Gastrocnemius medialis (tissue), 4 donors: ENCODE measurements around the gene VPS45. TPM values are rescaled to one million over a fixed set of nuclear protein-coding genes. Genes with fewer than 3 reads are reported as not detected.

ENCODE experiments used
- ATAC-seq, 2 donors: fragments of 150-250 bp; one replicate each; pipeline ENCODE4 v1.9.1; 2016
- DNase-seq, 2 donors: peaks; one replicate each; pipeline ENCODE4 v3.0.0-alpha.2; 2019
- H3K27ac ChIP-seq, 4 donors: fragments of 200-600 bp; sonication (generic); 1 replicate in 1 of 4; 2 replicates in 3 of 4; pipeline ENCODE4 v1.5.1; 2016 to 2018; ENCODE audit warnings: mild to moderate bottlenecking in 2 of 4, moderate library complexity in 1 of 4
- H3K27me3 ChIP-seq, 3 donors: fragments of 200-600 bp; sonication (generic) in 2 of 3; 1 replicate in 1 of 3; 2 replicates in 2 of 3; pipeline versions ENCODE4 v1.5.1 to v1.6.0; 2016 to 2019; ENCODE audit warnings: mild to moderate bottlenecking in 1 of 3, moderate library complexity in 1 of 3
- H3K36me3 ChIP-seq, 2 donors: fragments of 200-600 bp; sonication (generic) in 1 of 2; one replicate each; pipeline ENCODE4 v1.5.1; 2017 to 2018
- H3K4me1 ChIP-seq, 2 donors: fragments of 200-600 bp; sonication (generic) in 1 of 2; one replicate each; pipeline ENCODE4 v1.5.1; 2016 to 2017; ENCODE audit warnings: mild to moderate bottlenecking in 2 of 2
- H3K4me3 ChIP-seq, 4 donors: fragments of 200-600 bp; sonication (generic) in 3 of 4; 1 replicate in 1 of 4; 2 replicates in 3 of 4; pipeline ENCODE4 v1.5.1; 2016 to 2019; ENCODE audit warnings: mild to moderate bottlenecking in 2 of 4
- H3K9me3 ChIP-seq, 3 donors: fragments of 200-600 bp; sonication (generic) in 2 of 3; 1 replicate in 1 of 3; 2 replicates in 2 of 3; pipeline ENCODE4 v1.5.1; 2016 to 2019
- POLR2A ChIP-seq, 2 donors: fragments of 450-650 bp; IDR thresholded peaks; one replicate each; pipeline ENCODE4 v1.6.1; 2017; ENCODE audit warnings: antibody characterized with exemption in 2 of 2, mild to moderate bottlenecking in 2 of 2, moderate library complexity in 2 of 2
- in situ Hi-C, 4 donors: fragments of 200-750 bp; cut with MboI; loops; one replicate each; pipeline versions ENCODE4 v1.15.0 to v1.8.0; 2017; ENCODE audit warnings: low sequenced_read_pairs in 4 of 4
- intact Hi-C: fragments of 100-400 bp; cut with DNase I; formaldehyde crosslinking; loops from one replicate; pipeline ENCODE4 v1.15.1; 2023; ENCODE audit warnings: low total_unique reads
- total RNA-seq, 4 donors: library from RNA; depleted of rRNA; stranded (reverse); fragments of >200 nt; gene quantifications; one replicate each; pipeline versions ENCODE4 v1.1.0 to v1.2.3, GENCODE V29; 2016
- TF ChIP-seq, protein P1 (sequence below), 5 experiments: fragments of 450-650 bp in 3 of 5; fragments of 200-600 bp in 2 of 5; sonication (generic) in 2 of 5; IDR thresholded peaks in 4 of 5; conservative IDR thresholded peaks in 1 of 5; 1 replicate in 4 of 5; 2 replicates in 1 of 5; pipeline ENCODE4 v1.5.1; 2016 to 2019; ENCODE audit warnings: antibody characterized with exemption in 5 of 5, mild to moderate bottlenecking in 3 of 5, moderate library complexity in 3 of 5

Gene VPS45
- total RNA-seq, 4 donors from 2014 or later: 17.0 to 30.3 (median 24.7) TPM

DNA sequence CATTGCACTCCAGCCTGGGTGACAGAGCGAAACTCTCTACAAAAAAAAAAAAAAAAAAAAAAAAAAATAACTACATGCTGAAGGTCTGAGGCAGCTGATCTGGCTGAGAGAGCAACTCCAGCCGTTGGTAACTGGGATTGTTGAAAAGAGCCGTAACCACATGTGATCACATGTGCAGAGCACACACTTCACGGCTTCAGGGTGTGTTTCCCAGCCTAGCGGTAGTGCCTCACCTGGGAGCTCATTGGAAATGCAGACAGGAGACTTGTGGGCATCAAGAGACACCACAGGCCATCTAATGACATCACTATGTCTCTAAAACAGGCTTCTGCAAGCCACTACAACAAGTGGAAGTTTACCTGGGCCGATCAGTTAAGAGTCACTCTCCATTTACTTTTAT lies 45.2 kb upstream of the VPS45 start:
- Histone ChIP-seq H3K36me3 (no peaks in the 10 kb centered on the region), H3K9me3 (no peaks in the 10 kb centered on the region), H3K4me1 (peaks cover 9 to 10% of the 10 kb centered on the region in 2 donors), H3K27ac (no peak overlapping the region), H3K4me3 (no peak overlapping the region), H3K27me3 (no peaks in the 10 kb centered on the region)
- TF ChIP-seq, protein P1, sequence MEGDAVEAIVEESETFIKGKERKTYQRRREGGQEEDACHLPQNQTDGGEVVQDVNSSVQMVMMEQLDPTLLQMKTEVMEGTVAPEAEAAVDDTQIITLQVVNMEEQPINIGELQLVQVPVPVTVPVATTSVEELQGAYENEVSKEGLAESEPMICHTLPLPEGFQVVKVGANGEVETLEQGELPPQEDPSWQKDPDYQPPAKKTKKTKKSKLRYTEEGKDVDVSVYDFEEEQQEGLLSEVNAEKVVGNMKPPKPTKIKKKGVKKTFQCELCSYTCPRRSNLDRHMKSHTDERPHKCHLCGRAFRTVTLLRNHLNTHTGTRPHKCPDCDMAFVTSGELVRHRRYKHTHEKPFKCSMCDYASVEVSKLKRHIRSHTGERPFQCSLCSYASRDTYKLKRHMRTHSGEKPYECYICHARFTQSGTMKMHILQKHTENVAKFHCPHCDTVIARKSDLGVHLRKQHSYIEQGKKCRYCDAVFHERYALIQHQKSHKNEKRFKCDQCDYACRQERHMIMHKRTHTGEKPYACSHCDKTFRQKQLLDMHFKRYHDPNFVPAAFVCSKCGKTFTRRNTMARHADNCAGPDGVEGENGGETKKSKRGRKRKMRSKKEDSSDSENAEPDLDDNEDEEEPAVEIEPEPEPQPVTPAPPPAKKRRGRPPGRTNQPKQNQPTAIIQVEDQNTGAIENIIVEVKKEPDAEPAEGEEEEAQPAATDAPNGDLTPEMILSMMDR (IDR thresholded peaks at IDR 0.05 in 4 of 5, conservative IDR thresholded peaks at IDR 0.05 in 1 of 5): no peak
- no peak for TF ChIP-seq POLR2A (IDR thresholded peaks at IDR 0.05)
- intact Hi-C loops (no loop called here), in situ Hi-C loops (no loop called here)
- no peak for ATAC-seq
- no peak for DNase-seq

DNA sequence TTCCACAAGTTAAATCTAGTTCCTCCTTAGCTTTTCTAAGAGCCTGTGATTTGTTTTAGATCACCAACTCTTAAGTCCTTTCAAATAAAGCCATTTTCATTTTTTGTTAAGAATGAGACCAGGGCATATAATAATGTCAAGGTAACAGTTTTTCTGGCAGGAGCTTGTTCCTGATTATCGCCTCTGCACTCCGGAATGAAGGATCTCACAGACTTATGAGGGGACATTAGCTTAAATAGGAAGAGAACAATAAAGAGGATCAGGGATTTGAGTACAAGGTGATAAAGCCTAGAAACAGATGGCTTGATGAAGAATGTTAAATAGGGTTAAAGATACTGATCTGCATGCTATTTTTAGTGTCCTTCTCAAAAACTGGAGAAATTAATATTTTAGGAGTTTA lies 43.4 kb upstream of the VPS45 start:
- H3K27ac ChIP-seq: no peak overlapping the region
- DNase-seq (no peak), ATAC-seq (no peak)
- H3K4me3 ChIP-seq: no peak overlapping the region
- H3K9me3 ChIP-seq: no peaks in the 10 kb centered on the region
- peaks cover 9 to 10% of the 10 kb centered on the region in 2 donors for H3K4me1 ChIP-seq
- no peaks in the 10 kb centered on the region for H3K36me3 ChIP-seq
- in situ Hi-C loops: no loop called here
- intact Hi-C loops: no loop called here
- TF ChIP-seq, protein P1 (IDR thresholded peaks at IDR 0.05 in 4 of 5, conservative IDR thresholded peaks at IDR 0.05 in 1 of 5): no peak
- TF ChIP-seq POLR2A (IDR thresholded peaks at IDR 0.05): no peak
- H3K27me3 ChIP-seq: no peaks in the 10 kb centered on the region

DNA sequence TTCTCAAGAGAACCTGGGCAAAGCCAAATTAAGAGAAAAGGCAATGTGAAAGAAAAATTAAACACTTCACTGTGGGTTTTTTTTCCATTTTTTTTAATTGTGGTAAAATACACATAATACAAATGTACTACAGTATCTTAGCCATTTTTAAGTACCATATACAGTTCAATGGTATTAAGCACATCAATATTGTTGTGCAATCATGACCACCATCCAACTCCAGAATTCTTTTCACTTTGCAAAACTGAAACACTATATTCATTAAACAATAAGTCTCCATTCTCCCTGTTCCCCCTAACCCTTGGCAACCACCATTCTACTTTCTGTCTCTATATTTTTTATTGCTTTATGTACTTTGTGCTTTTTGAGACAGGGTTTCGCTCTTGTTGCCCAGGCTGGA lies 39.3 kb upstream of the VPS45 start:
- no peak overlapping the region for H3K27ac ChIP-seq
- intact Hi-C loops: no loop called here
- no peak overlapping the region for H3K4me3 ChIP-seq
- H3K9me3 ChIP-seq: no peaks in the 10 kb centered on the region
- H3K27me3 ChIP-seq: no peaks in the 10 kb centered on the region
- H3K36me3 ChIP-seq: no peaks in the 10 kb centered on the region
- TF ChIP-seq, protein P1 (IDR thresholded peaks at IDR 0.05 in 4 of 5, conservative IDR thresholded peaks at IDR 0.05 in 1 of 5): no peak
- no peak for TF ChIP-seq POLR2A (IDR thresholded peaks at IDR 0.05)
- H3K4me1 ChIP-seq: no peaks in the 10 kb centered on the region
- no peak for ATAC-seq
- in situ Hi-C loops: no loop called here
- DNase-seq: no peak

DNA sequence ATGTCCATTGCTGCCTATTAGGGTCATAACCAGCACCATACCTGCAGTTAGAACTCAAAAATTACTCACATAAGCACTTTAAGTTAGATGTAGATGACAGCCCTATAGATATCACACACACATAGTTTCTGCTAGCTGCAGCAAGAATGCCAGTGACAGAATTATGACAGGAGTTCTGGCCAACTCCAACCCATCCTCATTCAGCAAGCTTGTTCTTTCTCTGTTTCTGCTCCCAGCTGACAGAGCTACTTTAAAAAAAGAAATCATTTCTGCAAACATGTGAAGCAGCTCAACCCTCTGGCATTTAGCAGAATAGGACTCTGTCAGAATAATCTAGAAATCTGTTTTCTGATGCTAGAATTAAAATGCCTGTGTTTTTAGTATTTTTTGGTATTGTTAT lies 33.2 kb upstream of the VPS45 start:
- in situ Hi-C loops: no loop called here
- Histone ChIP-seq H3K9me3 (no peaks in the 10 kb centered on the region), H3K36me3 (no peaks in the 10 kb centered on the region), H3K4me1 (no peaks in the 10 kb centered on the region), H3K27ac (no peak overlapping the region), H3K4me3 (no peak overlapping the region), H3K27me3 (no peaks in the 10 kb centered on the region)
- no peak for ATAC-seq
- DNase-seq: no peak
- intact Hi-C loops: no loop called here
- TF ChIP-seq, protein P1 (IDR thresholded peaks at IDR 0.05 in 4 of 5, conservative IDR thresholded peaks at IDR 0.05 in 1 of 5): no peak

DNA sequence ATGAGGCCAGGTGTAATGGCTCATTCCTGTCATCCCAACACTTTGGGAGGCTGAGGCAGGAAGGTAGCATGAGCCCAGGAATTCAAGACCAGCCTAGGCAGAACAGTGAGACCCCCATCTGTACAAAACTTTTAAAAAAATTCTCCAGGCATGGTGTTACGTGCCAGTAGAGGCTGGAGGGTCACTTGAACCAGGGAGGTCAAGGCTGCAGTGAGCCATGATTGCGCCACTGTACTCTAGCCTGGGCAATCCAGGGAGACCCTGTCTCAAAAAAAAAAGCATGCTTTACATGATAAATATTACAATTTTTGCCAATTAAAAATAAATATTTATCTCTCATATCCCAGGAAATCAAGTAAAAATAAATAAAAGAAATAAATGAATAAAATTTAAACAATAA lies 17.6 kb upstream of the VPS45 start:
- TF ChIP-seq, protein P1 (IDR thresholded peaks at IDR 0.05 in 4 of 5, conservative IDR thresholded peaks at IDR 0.05 in 1 of 5): no peak
- TF ChIP-seq POLR2A (IDR thresholded peaks at IDR 0.05): no peak

More for the DNA sequence above, 17.6 kb upstream of the VPS45 start:
- H3K9me3 ChIP-seq: no peaks in the 10 kb centered on the region
- intact Hi-C loops (loop anchor here (1.0 kb wide), 1 partner anchor 88 kb away; no protein-coding TSS in a partner anchor), in situ Hi-C loops (loop anchor here (5.0 kb wide), 2 partner anchors 83 to 88 kb away; no protein-coding TSS in a partner anchor)
- H3K4me1 ChIP-seq: peaks cover 0 to 7% of the 10 kb centered on the region in 2 donors
- H3K36me3 ChIP-seq: no peaks in the 10 kb centered on the region
- DNase-seq (no peak), ATAC-seq (no peak)
- no peak overlapping the region for H3K27ac ChIP-seq
- H3K4me3 ChIP-seq: no peak overlapping the region
- no peaks in the 10 kb centered on the region for H3K27me3 ChIP-seq
